ENCODE measurements around the gene ARHGAP32. TPM values are rescaled to one million over a fixed set of nuclear protein-coding genes. Genes with fewer than 3 reads are reported as not detected.

Gene ARHGAP32
- total and polyA plus RNA-seq, 2 experiments from 2014 or later, result 4.0 to 13.0 TPM

GRCh38 chr11:128961645-128962044 lies 230.5 kb downstream of the ARHGAP32 start:
- Histone ChIP-seq H3K4me3 (no peak overlapping the region), H3K36me3 (no peaks in the 10 kb centered on the region), H3K4me1 (ENCODE audit: low read depth) (peaks cover 3% of the 10 kb centered on the region), H3K27me3 (no peaks in the 10 kb centered on the region), H3K27ac (no peak overlapping the region), H3K9me3 (ENCODE audit: low read depth) (no peaks in the 10 kb centered on the region)
- no peak for TF ChIP-seq CTCF (IDR thresholded peaks at IDR 0.05; ENCODE audit: low read depth, low read length)
- DNase-seq (ENCODE audit: low read depth in 1 of 2, low spot score in 1 of 2), result no peak

DNA sequence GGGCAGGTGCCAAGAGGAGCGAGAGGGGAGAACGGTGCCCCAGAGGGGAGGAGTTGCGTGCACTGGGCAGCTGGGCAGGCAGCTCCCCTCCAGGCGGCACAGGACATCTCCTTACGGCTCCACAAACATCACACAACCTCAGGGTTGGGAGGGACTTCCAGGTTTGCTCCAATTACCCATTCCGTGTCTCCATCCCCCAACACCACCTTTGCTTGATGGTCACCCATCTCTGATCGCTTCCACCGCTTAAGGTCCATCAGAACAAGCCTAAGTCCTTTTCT lies 235.0 kb downstream of the ARHGAP32 start:
- Histone ChIP-seq H3K9me3 (ENCODE audit: low read depth) (no peaks in the 10 kb centered on the region), H3K4me3 (no peak overlapping the region), H3K27me3 (no peaks in the 10 kb centered on the region), H3K36me3 (no peaks in the 10 kb centered on the region), H3K27ac (no peak overlapping the region), H3K4me1 (ENCODE audit: low read depth) (no peaks in the 10 kb centered on the region)
- TF ChIP-seq CTCF (IDR thresholded peaks at IDR 0.05; ENCODE audit: low read depth, low read length), result no peak
- DNase-seq (ENCODE audit: low read depth in 1 of 2, low spot score in 1 of 2), result no peak

- Histone ChIP-seq H3K4me3 (no peak overlapping the region), H3K4me1 (ENCODE audit: low read depth) (no peaks in the 10 kb centered on the region), H3K27ac (no peak overlapping the region), H3K27me3 (no peaks in the 10 kb centered on the region), H3K36me3 (no peaks in the 10 kb centered on the region), H3K9me3 (ENCODE audit: low read depth) (no peaks in the 10 kb centered on the region)
- peak; percentile 69 for TF ChIP-seq CTCF (IDR thresholded peaks at IDR 0.05; ENCODE audit: low read depth, low read length)
- peak; percentile 78 to 83 for DNase-seq (ENCODE audit: low read depth in 1 of 2, low spot score in 1 of 2)
These were observed 235.5 kb downstream of the ARHGAP32 start for GRCh38 chr11:128956401-128957201.

DNA sequence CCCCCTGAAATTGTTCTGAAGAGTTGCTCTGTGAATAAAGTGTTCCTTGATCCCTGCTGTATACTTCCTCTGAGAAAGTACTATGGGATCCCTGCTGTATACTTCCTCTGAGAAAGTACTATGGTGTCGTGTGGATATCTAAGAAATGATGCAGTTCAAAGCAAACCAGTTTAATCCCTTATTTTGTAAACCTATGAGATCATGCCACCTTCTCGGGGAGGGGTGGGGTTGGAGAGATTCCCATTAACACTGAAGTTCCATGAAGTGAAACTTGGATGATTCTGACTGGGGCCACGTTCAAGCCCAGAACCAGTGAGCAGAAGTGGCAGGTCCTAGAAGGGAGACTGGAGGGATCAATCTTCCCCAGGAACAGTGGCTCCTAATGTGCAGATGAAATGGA lies 236.5 kb downstream of the ARHGAP32 start:
- no peak for TF ChIP-seq CTCF (IDR thresholded peaks at IDR 0.05; ENCODE audit: low read depth, low read length)
- Histone ChIP-seq H3K9me3 (ENCODE audit: low read depth) (no peaks in the 10 kb centered on the region), H3K4me3 (no peak overlapping the region), H3K27me3 (no peaks in the 10 kb centered on the region), H3K36me3 (no peaks in the 10 kb centered on the region), H3K4me1 (ENCODE audit: low read depth) (no peaks in the 10 kb centered on the region), H3K27ac (no peak overlapping the region)
- DNase-seq (ENCODE audit: low read depth in 1 of 2, low spot score in 1 of 2), result no peak

DNA sequence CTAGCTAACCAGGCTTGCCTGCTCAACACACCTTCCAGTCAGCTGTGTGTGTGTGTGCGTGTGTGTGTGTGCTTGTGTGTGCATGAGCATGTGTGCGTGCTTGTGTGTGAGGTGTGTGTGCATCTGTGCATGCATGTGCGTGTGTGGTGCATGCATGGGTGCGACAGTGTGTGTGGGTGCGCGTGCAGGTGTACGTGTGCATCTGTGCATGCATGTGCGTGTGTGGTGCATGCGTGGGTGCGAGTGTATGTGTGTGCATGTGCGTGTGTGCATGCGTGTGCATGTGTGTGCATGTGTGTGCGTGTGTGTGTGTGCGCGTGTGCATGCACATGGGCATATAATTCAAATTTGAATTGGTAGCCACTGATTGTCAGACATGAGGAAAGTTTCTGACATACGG lies 239.0 kb downstream of the ARHGAP32 start:
- no peak for DNase-seq (ENCODE audit: low read depth in 1 of 2, low spot score in 1 of 2)
- H3K4me3 ChIP-seq, result no peak overlapping the region
- no peaks in the 10 kb centered on the region for H3K27me3 ChIP-seq

More for the DNA sequence above, 239.0 kb downstream of the ARHGAP32 start:
- Histone ChIP-seq H3K27ac (no peak overlapping the region), H3K36me3 (no peaks in the 10 kb centered on the region), H3K9me3 (ENCODE audit: low read depth) (no peaks in the 10 kb centered on the region), H3K4me1 (ENCODE audit: low read depth) (peaks cover 3% of the 10 kb centered on the region)
- TF ChIP-seq CTCF (IDR thresholded peaks at IDR 0.05; ENCODE audit: low read depth, low read length), result no peak

Measured in cardiac muscle cell (in vitro differentiated cells and primary cell).